HL-60/S4 (cell line): Measurements from ENCODE around the gene TFCP2.
"Not testable (repeated sequence)": the region's sequence is repeated elsewhere in the genome, so short reads cannot be mapped to it uniquely, and the experiment has no call there.

Experiments
- in situ Hi-C: fragments of 300-500 bp; cut with MboI; formaldehyde crosslinking; loops from 2 replicates; pipeline ENCODE4 v1.14.3; 2022; ENCODE audit warnings: low sequenced_read_pairs

Gene TFCP2

DNA sequence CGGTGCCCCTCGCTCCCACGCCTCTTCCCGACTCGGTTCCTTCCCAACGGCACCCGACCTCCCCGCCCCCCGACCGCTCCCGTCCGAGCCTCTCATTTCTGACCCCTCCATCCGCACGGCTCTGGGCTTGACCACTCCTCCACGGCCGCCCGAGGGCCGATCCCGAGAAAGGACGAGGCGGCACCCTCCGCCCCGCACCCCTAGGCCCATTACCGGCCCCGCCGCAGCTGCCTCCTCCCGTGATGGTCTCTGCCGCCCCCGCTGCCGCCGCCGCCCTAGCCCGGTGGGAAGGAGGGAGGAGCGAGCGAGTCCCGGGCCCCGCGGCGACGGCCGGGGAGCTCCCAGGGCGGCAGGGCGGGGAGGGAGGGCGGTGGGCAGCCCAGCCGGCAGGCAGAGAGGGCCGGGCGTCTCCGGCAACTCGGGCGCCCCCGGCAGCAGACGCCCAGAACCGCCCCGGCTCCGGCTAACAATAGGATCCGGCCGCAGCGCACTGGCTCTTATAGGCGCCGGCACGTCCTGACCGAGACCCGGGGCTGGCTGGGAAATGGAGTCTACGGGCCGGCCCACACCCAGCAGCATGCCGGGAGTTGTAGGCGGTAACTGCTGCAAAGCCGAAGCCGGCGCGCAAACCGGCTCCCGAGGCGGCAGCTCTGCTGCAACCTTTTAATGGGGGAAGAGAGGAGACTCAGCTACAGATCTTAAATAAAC lies 89.7 kb downstream of the TFCP2 start, which contains the start of gene CSRNP2:
CSRNP2 (minus strand) TSS at position 471 of the 708 bp plus-strand sequence. CDS start 7,035 bp downstream, outside the sequence.
- in situ Hi-C loops, result no loop called here

DNA sequence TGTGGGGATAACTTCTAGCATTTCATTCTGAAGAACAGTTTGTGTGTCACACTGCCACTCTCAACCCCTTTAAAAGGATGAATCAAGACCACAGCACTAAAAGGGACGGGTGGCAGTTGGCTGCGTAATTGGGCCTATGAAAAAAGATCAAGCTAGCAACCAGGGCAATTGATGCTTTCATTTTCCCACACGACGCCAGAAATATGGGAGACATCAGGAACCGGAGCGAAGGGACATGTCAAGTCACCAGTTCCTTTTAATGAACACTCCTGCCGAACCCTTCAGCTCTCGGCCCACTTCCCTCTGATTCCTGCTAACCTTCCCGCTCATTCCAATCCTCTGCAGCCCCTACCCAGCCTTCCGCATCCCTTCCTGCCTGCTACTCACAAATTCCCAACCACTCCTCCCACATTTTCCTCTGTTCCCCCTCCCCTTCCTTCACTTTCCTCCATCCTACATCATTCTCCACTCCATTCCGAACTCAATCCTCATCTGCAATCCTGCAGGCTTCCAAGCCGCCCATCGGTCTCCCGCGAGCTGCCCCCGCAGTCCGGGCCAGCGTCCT lies 90.3 kb downstream of the TFCP2 start:
- in situ Hi-C loops, result no loop called here

DNA sequence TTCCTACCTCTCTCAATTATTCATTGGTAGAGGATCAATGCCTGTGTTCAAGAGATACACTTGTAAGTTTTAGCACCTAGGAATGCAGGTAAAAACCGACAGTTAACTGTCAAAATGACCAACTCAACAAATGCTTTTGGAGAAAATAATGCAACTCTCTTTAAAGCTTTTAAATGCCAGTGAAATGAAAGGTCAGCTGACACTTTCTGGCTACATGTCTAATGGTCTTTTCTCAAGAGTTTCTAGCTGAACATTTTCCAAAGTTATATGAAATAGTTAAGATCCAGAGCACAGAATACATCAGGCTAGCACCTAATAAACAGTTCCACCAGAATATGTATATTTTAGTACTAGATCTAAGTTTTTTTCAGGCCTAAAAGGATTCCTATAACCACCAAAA lies 91.5 kb downstream of the TFCP2 start:
- in situ Hi-C loops, result no loop called here

- in situ Hi-C loops, result no loop called here
Measured at GRCh38 chr12:51080136-51080535, 92.8 kb downstream of the TFCP2 start.

GRCh38 chr12:51078866-51079265 lies 94.1 kb downstream of the TFCP2 start:
- in situ Hi-C loops, result not testable (repeated sequence)

GRCh38 chr12:51078346-51078745 lies 94.6 kb downstream of the TFCP2 start:
- in situ Hi-C loops, result not testable (repeated sequence)

DNA sequence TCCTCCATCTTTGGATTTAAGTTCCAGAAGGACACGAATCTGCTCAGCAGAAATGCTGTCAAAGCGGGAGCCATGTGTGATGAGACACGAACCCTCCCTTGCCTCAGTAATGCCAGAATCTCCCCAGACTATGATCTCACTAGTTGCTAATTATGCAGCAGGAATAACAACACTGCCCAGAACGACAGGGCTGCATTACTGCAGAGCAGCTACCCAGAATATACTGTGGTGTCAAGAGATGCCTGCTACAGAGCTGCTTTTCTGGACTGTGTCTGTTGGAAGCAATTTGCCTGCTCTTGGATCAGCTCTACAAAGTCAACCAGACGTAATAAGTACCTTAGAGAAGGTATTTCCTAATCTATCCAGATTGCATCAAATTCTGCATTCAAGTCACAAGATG lies 95.0 kb downstream of the TFCP2 start:
- in situ Hi-C loops, result no loop called here

DNA sequence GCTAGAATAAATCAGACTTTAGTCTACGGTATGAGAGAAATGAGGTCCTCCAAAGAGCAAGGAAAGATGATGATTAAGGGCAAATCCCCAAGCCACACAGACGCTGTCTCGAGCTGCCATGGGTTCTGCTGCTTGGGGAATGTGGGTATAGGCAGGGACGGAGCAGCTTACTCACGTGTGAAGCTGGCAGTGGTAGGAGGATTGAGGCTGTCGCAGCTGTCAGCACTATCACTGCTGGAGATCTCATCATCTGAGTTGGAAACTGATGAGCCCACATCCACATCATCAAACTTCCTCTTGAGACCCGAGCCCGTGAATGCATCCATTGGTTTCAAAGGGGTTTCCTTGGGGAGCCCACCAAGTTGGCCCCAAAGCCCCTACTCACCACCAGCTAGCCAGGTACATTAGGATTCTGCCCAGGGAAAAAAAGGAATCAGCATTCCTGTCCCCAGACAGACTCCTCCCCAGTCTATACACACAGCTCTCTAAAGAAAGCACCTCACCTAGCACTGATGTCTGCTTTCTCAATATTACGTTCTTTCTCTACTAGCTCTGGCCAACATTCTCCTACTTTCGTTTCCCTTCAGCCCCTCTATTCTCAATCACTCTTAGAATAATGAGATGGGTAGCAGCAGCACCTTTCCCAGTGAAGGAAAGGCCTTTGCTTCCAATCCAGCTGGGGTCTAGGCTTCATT lies 96.6 kb downstream of the TFCP2 start:
- in situ Hi-C loops, result no loop called here

DNA sequence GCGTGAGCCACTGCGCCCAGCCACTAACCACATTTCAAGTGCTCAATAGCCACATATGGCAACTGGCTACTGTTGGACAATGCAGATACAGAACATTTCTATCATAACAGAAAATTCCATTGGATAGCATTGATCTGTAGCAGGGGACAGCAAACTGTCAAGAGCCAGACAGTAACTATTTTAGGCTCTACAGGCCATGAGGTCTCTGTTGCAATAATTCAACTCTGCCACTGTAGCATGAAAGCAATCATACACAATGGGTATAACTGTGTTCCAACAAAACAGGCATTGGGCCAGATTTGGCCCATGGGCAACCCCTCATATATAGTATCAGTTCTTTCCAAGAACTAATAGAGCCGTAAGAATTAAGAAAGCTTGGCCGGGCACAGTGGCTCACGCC lies 97.5 kb downstream of the TFCP2 start:
- in situ Hi-C loops, result no loop called here

DNA sequence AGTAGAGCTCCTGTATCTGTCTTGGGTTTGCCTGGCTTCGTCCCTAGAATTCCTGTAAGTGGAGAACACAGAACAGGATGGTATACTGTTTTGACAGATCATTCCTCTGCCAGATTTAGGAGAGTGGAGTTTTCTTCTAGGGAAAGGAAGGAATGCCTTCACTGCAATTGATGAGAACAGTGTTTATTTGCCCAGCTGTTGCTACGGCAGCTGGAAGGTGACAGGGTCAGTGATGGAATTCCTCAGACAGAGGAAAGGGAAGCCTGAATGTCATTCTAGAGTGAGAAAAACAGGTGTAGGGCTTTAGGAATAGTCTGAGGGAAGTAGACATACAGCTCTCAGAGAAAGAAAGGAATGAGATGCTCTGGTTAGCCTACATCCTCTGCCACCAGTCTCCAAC lies 101.3 kb downstream of the TFCP2 start:
- in situ Hi-C loops, result no loop called here

- in situ Hi-C loops, result no loop called here
Measured at GRCh38 chr12:51070004-51070403, 102.9 kb downstream of the TFCP2 start.

DNA sequence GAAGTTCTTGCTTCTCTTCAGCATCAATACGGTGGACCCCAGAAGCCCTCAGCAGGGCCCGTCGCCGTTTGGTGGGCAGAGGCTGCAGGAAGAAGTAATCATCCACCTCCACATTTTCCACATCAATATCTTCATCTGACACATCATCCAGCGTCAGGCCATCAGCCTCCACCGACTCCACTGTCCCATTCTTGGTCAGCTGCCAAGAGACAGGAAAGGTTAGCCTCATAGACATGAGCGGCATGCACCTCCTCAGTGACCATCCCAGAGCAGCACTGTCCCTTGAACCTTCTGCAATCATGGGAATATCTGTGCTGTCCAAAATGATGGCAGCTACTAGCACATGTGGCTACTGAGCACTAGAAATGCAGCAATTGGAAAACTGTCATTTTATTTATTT lies 105.2 kb downstream of the TFCP2 start:
- in situ Hi-C loops, result no loop called here

DNA sequence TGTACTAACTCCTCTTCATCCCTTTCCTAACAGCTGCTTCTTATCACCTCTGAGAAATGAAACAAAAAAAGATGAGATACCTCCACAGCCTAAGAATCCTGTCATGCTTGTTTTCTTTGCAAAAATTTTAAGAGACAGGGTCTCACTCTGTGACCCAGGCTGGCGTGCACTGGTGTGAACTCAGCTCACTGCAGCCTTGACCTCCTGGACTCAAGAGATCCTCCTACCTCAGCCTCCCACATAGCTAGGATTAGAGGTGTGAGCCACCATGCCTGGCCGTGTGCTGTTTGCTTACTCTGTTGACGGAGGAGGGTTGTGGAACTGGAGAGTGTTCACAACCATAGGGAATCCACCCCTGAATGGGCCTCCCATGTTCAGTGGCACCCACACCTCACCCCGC lies 105.7 kb downstream of the TFCP2 start:
- in situ Hi-C loops, result no loop called here

DNA sequence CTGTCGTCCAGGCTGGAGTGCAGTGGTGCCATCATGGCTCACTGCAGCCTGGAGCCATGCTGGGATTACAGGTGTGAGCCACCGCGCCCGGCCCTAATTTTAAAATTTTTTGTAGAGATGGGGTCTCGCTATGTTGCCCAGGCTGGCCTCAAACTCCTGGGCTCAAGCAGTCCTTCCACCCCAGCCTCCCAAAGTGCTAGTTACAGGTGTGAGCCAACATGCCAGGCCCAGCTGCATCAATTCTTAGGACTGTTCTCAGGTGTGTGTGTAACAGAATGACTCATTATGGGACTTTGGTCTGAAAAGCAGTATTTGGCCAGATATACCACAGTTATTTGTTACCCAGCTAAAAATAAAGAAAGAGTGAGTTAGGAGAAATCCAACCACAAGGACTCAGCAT lies 107.4 kb downstream of the TFCP2 start:
- in situ Hi-C loops, result no loop called here

DNA sequence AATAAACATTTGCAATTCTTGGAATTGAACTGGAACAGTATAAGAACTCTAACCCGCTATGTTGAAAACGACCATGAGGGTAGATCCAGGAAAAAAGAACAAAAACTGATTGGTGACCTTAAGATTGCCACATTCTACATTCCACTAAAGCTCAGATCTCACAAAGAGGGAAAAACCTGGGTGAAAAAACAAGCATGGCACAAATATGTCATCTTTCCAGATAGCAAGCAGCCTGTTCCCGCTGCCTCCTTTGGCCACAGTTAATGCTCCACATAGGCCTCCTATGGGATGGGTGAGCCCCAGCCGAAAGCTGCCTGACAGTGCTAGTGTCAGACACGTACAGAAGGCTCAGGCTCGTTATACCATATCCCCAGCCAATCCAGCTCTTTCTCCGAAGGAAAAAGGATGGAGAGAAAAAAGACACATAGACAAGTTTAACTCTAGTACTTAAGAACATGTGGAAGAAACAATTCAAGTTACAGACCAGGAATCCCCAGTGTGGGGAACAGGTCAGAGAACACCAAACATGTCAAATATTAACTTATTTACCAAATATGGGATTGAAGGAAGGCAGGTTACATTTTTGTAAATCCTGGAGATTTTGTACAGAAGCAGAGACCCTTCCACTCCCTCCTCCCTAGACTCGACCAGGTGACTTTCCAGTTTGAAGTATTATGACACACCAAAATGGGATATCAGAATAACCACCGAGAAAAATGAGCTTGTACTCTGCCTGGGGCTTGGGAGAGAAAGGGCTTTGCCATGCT lies 110.1 kb downstream of the TFCP2 start:
- in situ Hi-C loops, result no loop called here

DNA sequence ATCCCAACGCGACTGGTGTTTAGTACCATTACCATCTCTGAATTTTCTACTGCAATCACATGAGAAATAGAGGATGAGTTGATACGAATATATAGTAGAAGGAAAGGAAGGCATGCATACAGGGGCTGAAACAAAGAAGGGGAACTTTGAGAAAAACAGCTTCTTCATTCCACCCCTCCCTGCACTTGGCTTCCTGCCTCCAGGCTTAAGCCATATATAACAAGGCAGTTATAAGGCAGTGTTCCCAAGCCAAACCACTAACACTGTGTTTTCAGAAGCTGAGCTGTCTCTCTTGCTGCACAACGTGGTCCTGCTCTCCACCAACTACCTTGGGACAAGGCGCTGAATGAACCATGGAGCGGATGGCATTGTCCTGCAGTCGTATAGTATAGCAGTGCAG lies 113.8 kb downstream of the TFCP2 start:
- in situ Hi-C loops, result no loop called here

DNA sequence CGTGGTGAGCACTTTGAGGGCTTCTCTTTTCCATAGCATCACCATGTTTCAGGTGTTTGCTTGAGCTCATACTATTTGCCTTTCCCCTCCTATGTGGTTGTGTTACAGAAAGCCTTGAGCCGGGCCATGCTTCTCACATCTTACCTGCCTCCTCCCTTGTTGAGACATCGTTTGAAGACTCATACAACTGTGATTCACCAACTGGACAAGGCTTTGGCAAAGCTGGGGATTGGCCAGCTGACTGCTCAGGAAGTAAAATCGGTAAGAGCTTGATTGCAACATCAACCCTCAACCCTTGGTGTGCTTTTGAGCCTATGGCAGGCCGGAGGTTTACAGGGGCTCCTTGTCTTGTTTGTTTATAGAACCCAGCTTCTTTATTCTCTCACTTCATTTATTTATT lies 116.7 kb downstream of the TFCP2 start:
- in situ Hi-C loops, result no loop called here

GRCh38 chr12:51055060-51055459 lies 117.9 kb downstream of the TFCP2 start:
- in situ Hi-C loops, result no loop called here

DNA sequence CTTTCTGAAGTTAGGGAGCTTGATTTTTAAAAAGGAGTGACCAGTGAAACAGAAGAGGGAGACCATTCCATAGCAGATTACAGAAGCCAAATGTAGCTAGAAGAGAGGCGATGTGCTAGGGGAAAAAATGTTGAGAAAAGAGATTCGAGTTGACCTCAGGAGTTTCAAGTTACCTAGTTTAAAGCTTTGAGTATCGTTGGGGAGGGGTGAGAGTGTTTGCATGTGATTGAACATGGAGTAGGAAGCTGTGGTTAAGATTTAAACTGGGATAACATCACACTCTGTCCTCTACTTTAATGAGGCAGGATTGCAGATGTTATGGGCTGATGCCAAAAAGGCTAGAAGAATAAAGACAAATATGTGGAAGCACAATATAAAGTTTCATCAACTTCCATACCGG lies 121.1 kb downstream of the TFCP2 start:
- in situ Hi-C loops, result no loop called here

- in situ Hi-C loops, result no loop called here
Measured at GRCh38 chr12:51049525-51049924, 123.4 kb downstream of the TFCP2 start.

GRCh38 chr12:51048661-51049251 lies 124.2 kb downstream of the TFCP2 start:
- in situ Hi-C loops, result no loop called here
